GM23338 (cell line): Measurements from ENCODE around the gene AFAP1. TPM values are rescaled to one million over a fixed set of nuclear protein-coding genes. Genes with fewer than 3 reads are reported as not detected.

Experiments
- ATAC-seq: fragments of 200-7000 bp; cut with Tn5 transposase; 3 replicates; pipeline ENCODE4 v1.9.1; 2020
- DNase-seq: peaks from one replicate; pipeline ENCODE4 v3.0.0-alpha.2; 2015; ENCODE audit warnings: low spot score
- H2AFZ ChIP-seq: fragments of 200-600 bp; sonication (generic); 2 replicates; pipeline ENCODE4 v1.8.0; 2016; ENCODE audit warnings: antibody characterized with exemption, mild to moderate bottlenecking, moderate library complexity
- H3F3A ChIP-seq: fragments of 200-600 bp; sonication (generic); replicated peaks from 2 replicates; pipeline ENCODE4 v1.8.0; 2017; ENCODE audit warnings: antibody characterized with exemption, mixed run types, low read depth
- H3K27ac ChIP-seq: fragments of 200-600 bp; sonication (generic); 2 replicates; pipeline ENCODE4 v1.6.1; 2016; ENCODE audit warnings: low read depth
- H3K27me3 ChIP-seq: fragments of 200-600 bp; sonication (generic); 2 replicates; pipeline ENCODE4 v1.8.0; 2016; ENCODE audit warnings: mild to moderate bottlenecking, mixed run types, moderate library complexity; ENCODE audit not compliant: insufficient read depth
- H3K36me3 ChIP-seq: fragments of 200-600 bp; sonication (generic); 2 replicates; pipeline ENCODE4 v1.8.0; 2016; ENCODE audit warnings: mild to moderate bottlenecking; ENCODE audit not compliant: insufficient read depth
- H3K4me1 ChIP-seq: fragments of 200-600 bp; sonication (generic); 2 replicates; pipeline ENCODE4 v1.8.0; 2016; ENCODE audit warnings: mild to moderate bottlenecking, moderate library complexity; ENCODE audit not compliant: insufficient read depth
- H3K4me2 ChIP-seq: fragments of 200-600 bp; sonication (generic); 2 replicates; pipeline ENCODE4 v1.7.1; 2017; ENCODE audit warnings: mixed run types
- H3K4me3 ChIP-seq: fragments of 200-600 bp; sonication (generic); 2 replicates; pipeline ENCODE4 v1.6.1; 2016; ENCODE audit warnings: mixed run types
- H3K79me2 ChIP-seq: fragments of 200-600 bp; sonication (generic); replicated peaks from 2 replicates; pipeline ENCODE4 v1.8.0; 2017; ENCODE audit warnings: mild to moderate bottlenecking; ENCODE audit not compliant: insufficient read depth
- H3K9me2 ChIP-seq: fragments of 200-600 bp; sonication (generic); 2 replicates; pipeline ENCODE4 v1.8.0; 2017; ENCODE audit not compliant: insufficient read depth
- H4K20me1 ChIP-seq: fragments of 200-600 bp; sonication (generic); replicated peaks from 2 replicates; pipeline ENCODE4 v1.8.0; 2017; ENCODE audit warnings: mild to moderate bottlenecking; ENCODE audit not compliant: insufficient read depth
- H3K27ac Mint-ChIP-seq: 2 replicates; pipeline ENCODE4 v1.8.0; 2020; ENCODE audit warnings: inconsistent platforms, mild to moderate bottlenecking, moderate library complexity, mixed read lengths
- H3K27me3 Mint-ChIP-seq: 3 replicates; pipeline ENCODE4 v1.8.0; 2022; ENCODE audit warnings: low read depth, mild to moderate bottlenecking, moderate library complexity, mixed read lengths, inconsistent platforms; ENCODE audit not compliant: insufficient read depth, poor library complexity
- H3K36me3 Mint-ChIP-seq: 3 replicates; pipeline ENCODE4 v1.8.0; 2021; ENCODE audit warnings: low read depth, mild to moderate bottlenecking, inconsistent platforms, moderate library complexity, mixed read lengths
- H3K4me1 Mint-ChIP-seq: 3 replicates; pipeline ENCODE4 v1.8.0; 2020; ENCODE audit warnings: mild to moderate bottlenecking, inconsistent platforms, mixed read lengths
- H3K4me3 Mint-ChIP-seq: 3 replicates; pipeline ENCODE4 v1.8.0; 2021; ENCODE audit warnings: moderate library complexity, mild to moderate bottlenecking, inconsistent platforms, mixed read lengths
- H3K9me3 Mint-ChIP-seq: 3 replicates; pipeline ENCODE4 v1.8.0; 2020; ENCODE audit warnings: moderate library complexity, mild to moderate bottlenecking, inconsistent platforms, mixed read lengths
- CTCF ChIP-seq, 2 experiments: fragments of 200-600 bp in 1 of 2; sonication (generic) in 1 of 2; conservative IDR thresholded peaks; 2 replicates each; pipeline versions ENCODE4 v1.5.1 to v1.6.1; 2016 to 2017; ENCODE audit warnings: antibody characterized with exemption in 2 of 2, low read depth in 2 of 2, mild to moderate bottlenecking in 2 of 2, moderate library complexity in 1 of 2
- ETS1 ChIP-seq: IDR thresholded peaks from 2 replicates; pipeline ENCODE4 v1.6.1; 2016; ENCODE audit warnings: antibody characterized with exemption
- EZH2phosphoT487 ChIP-seq: fragments of 200-600 bp; sonication (generic); IDR thresholded peaks from one replicate; pipeline ENCODE4 v1.8.1; 2018; ENCODE audit warnings: antibody characterized with exemption; ENCODE audit not compliant: unreplicated experiment
- JUNB ChIP-seq: IDR thresholded peaks from one replicate; pipeline ENCODE4 v1.6.1; 2016; ENCODE audit warnings: antibody characterized with exemption; ENCODE audit not compliant: unreplicated experiment
- NANOG ChIP-seq: IDR thresholded peaks from 2 replicates; pipeline ENCODE4 v1.6.1; 2016; ENCODE audit warnings: antibody characterized with exemption, borderline replicate concordance
- POLR2AphosphoS5 ChIP-seq: IDR thresholded peaks from 2 replicates; pipeline ENCODE4 v1.6.1; 2016; ENCODE audit warnings: antibody characterized with exemption, low read depth
- STAT1 ChIP-seq: IDR thresholded peaks from one replicate; pipeline ENCODE4 v1.6.1; 2016; ENCODE audit warnings: antibody characterized with exemption; ENCODE audit not compliant: unreplicated experiment
- ZNF331 ChIP-seq: fragments of 250-450 bp; sonication (Bioruptor Pico); IDR thresholded peaks from 2 replicates; pipeline ENCODE4 v1.5.0; 2020; ENCODE audit warnings: low read depth, mild to moderate bottlenecking, moderate library complexity
- polyA plus RNA-seq: library from polyadenylated mRNA; unstranded; fragments of >200 nt; fragmentation: Nextera tagmentation; extraction: Ambion mirVana; gene quantifications from 2 replicates; pipeline ENCODE4 v1.2.1, GENCODE V29; 2016
- total RNA-seq: library from RNA; depleted of rRNA; stranded (reverse); fragments of >200 nt; shearing (Covaris generic); gene quantifications from 2 replicates; pipeline ENCODE4 v1.2.3, GENCODE V29; 2014

AFAP1 gene
- total and polyA plus RNA-seq, 2 experiments from 2014 or later, result 6.5 to 21.5 TPM

- DNase-seq, result no peak
- H3K4me1 Mint-ChIP-seq, result peaks cover 14% of the 10 kb centered on the region
- Histone ChIP-seq H3K9me2 (no peaks in the 10 kb centered on the region), H3K4me1 (peaks cover 8% of the 10 kb centered on the region; the same call in 1 of the 2 replicates), H4K20me1 (no peaks in the 10 kb centered on the region; the same call in 1 of the 2 replicates), H3K36me3 (peaks cover 3% of the 10 kb centered on the region; the same call in 1 of the 2 replicates), H3K27ac (no peak overlapping the region), H3K79me2 (no peaks in the 10 kb centered on the region), H3K4me3 (no peak overlapping the region), H3F3A (no peaks in the 10 kb centered on the region), H3K27me3 (no peaks in the 10 kb centered on the region), H3K4me2 (no peak overlapping the region), H2AFZ (no peak overlapping the region)
- H3K9me3 Mint-ChIP-seq, result no peaks in the 10 kb centered on the region
- TF ChIP-seq JUNB (no peak), CTCF (conservative IDR thresholded peaks at IDR 0.05; ENCODE audit: low read depth in 2 of 2) (no peak), EZH2phosphoT487 (no peak), ETS1 (no peak), ZNF331 (CRISPR knock-in tag) (no peak)
- ATAC-seq, result no peak
- H3K27ac Mint-ChIP-seq, result no peak overlapping the region
- no peak overlapping the region for H3K4me3 Mint-ChIP-seq
- peaks cover 3% of the 10 kb centered on the region for H3K27me3 Mint-ChIP-seq
- H3K36me3 Mint-ChIP-seq, result peaks cover 11% of the 10 kb centered on the region; the same call in 2 of the 3 replicates
These were observed 122.9 kb downstream of the AFAP1 start for GRCh38 chr4:7816771-7817170.

- H2AFZ ChIP-seq, result no peak overlapping the region
- H3K4me3 ChIP-seq, result no peak overlapping the region
- no peaks in the 10 kb centered on the region for H3K9me2 ChIP-seq
- no peak overlapping the region for H3K4me3 Mint-ChIP-seq
- no peak for TF ChIP-seq NANOG
- TF ChIP-seq ETS1, result no peak
- TF ChIP-seq JUNB, result no peak
- TF ChIP-seq CTCF (conservative IDR thresholded peaks at IDR 0.05; ENCODE audit: low read depth in 2 of 2), result no peak
- TF ChIP-seq EZH2phosphoT487, result no peak
- TF ChIP-seq STAT1, result no peak
- TF ChIP-seq POLR2AphosphoS5, result no peak
- H3K27me3 Mint-ChIP-seq, result peaks cover 3% of the 10 kb centered on the region
- no peak overlapping the region for H3K4me2 ChIP-seq
- H3K4me1 ChIP-seq, result peaks cover 12% of the 10 kb centered on the region; the same call in 1 of the 2 replicates
- H3K27ac Mint-ChIP-seq, result no peak overlapping the region
- H3K27me3 ChIP-seq, result no peaks in the 10 kb centered on the region
- no peak for DNase-seq
- peaks cover 11% of the 10 kb centered on the region; the same call in 2 of the 3 replicates for H3K36me3 Mint-ChIP-seq
- no peaks in the 10 kb centered on the region; the same call in 1 of the 2 replicates for H4K20me1 ChIP-seq
- H3K79me2 ChIP-seq, result no peaks in the 10 kb centered on the region
- H3K4me1 Mint-ChIP-seq, result peaks cover 14% of the 10 kb centered on the region
- peaks cover 3% of the 10 kb centered on the region; the same call in 1 of the 2 replicates for H3K36me3 ChIP-seq
- no peaks in the 10 kb centered on the region for H3F3A ChIP-seq
- no peaks in the 10 kb centered on the region for H3K9me3 Mint-ChIP-seq
- H3K27ac ChIP-seq, result no peak overlapping the region
- no peak for ATAC-seq
These were observed 123.7 kb downstream of the AFAP1 start for GRCh38 chr4:7815981-7816380.
